ENCODE measurements around the gene SPAG9. TPM values are rescaled to one million over a fixed set of nuclear protein-coding genes. Genes with fewer than 3 reads are reported as not detected.

SPAG9 gene
- total RNA-seq, 1 experiment from 2014 or later, result 78.5 TPM

GRCh38 chr17:51015145-51015558, 105.5 kb downstream of the SPAG9 start:
- Mint-ChIP-seq H3K27ac (ENCODE audit: low read depth, unreplicated experiment) (peak overlapping the region; percentile 14), H3K27me3 (ENCODE audit: insufficient read depth, unreplicated experiment) (no peaks in the 10 kb centered on the region), H3K4me1 (ENCODE audit: insufficient read depth, unreplicated experiment) (peaks cover 7% of the 10 kb centered on the region), H3K36me3 (ENCODE audit: insufficient read depth, unreplicated experiment) (peaks cover 72% of the 10 kb centered on the region), H3K4me3 (ENCODE audit: unreplicated experiment) (no peak overlapping the region), H3K9me3 (ENCODE audit: unreplicated experiment) (no peaks in the 10 kb centered on the region)
- POLR2A ChIA-PET, result interaction anchor here (0.7 to 1.2 kb wide), 5 partner anchors 13 to 106 kb away, joined by 3 to 4 read pairs (median 3); partner anchors contain the start of gene SPAG9
- intact Hi-C loops (cut with micrococcal nuclease), result no loop called here
- BruUV-seq (replicated peaks), result no TSS peak
- TF ChIP-seq CTCF (IDR thresholded peaks at IDR 0.05; ENCODE audit: unreplicated experiment), result no peak
- DNase-seq (ENCODE audit: unreplicated experiment), result no peak
- CTCF ChIA-PET, result interaction anchor here (0.6 to 1.4 kb wide), 4 partner anchors 13 to 149 kb away, joined by 5 to 9 read pairs (median 5); partner anchors contain the start of gene NME1

GRCh38 chr17:51014129-51014528, 106.5 kb downstream of the SPAG9 start:
- Mint-ChIP-seq H3K27ac (ENCODE audit: low read depth, unreplicated experiment) (no peak overlapping the region), H3K36me3 (ENCODE audit: insufficient read depth, unreplicated experiment) (peaks cover 62% of the 10 kb centered on the region), H3K4me1 (ENCODE audit: insufficient read depth, unreplicated experiment) (peaks cover 7% of the 10 kb centered on the region), H3K9me3 (ENCODE audit: unreplicated experiment) (no peaks in the 10 kb centered on the region), H3K4me3 (ENCODE audit: unreplicated experiment) (no peak overlapping the region), H3K27me3 (ENCODE audit: insufficient read depth, unreplicated experiment) (no peaks in the 10 kb centered on the region)
- no peak for DNase-seq (ENCODE audit: unreplicated experiment)
- ChIA-PET POLR2A (interaction anchor here (1.0 to 1.7 kb wide), 5 partner anchors 10 to 107 kb away, joined by 3 to 5 read pairs (median 3); partner anchors contain the start of gene SPAG9), CTCF (interaction anchor here (0.6 to 1.4 kb wide), 4 partner anchors 12 to 163 kb away, joined by 4 to 9 read pairs (median 4); partner anchors contain the start of gene NME1)
- BruUV-seq (replicated peaks), result no TSS peak
- no peak for TF ChIP-seq CTCF (IDR thresholded peaks at IDR 0.05; ENCODE audit: unreplicated experiment)
- intact Hi-C loops (cut with micrococcal nuclease), result no loop called here

GRCh38 chr17:51013322-51013721, 107.3 kb downstream of the SPAG9 start:
- DNase-seq (ENCODE audit: unreplicated experiment), result no peak
- Mint-ChIP-seq H3K27ac (ENCODE audit: low read depth, unreplicated experiment) (no peak overlapping the region), H3K9me3 (ENCODE audit: unreplicated experiment) (no peaks in the 10 kb centered on the region), H3K4me1 (ENCODE audit: insufficient read depth, unreplicated experiment) (peaks cover 7% of the 10 kb centered on the region), H3K27me3 (ENCODE audit: insufficient read depth, unreplicated experiment) (no peaks in the 10 kb centered on the region), H3K36me3 (ENCODE audit: insufficient read depth, unreplicated experiment) (peaks cover 55% of the 10 kb centered on the region), H3K4me3 (ENCODE audit: unreplicated experiment) (no peak overlapping the region)
- TF ChIP-seq CTCF (IDR thresholded peaks at IDR 0.05; ENCODE audit: unreplicated experiment), result no peak
- ChIA-PET POLR2A (interaction anchor here (1.7 kb wide), 1 partner anchor 9 kb away, joined by 5 read pairs; no protein-coding TSS in a partner anchor), CTCF (interaction anchor here (1.0 to 1.4 kb wide), 3 partner anchors 11 to 47 kb away, joined by 3 read pairs; no protein-coding TSS in a partner anchor)
- intact Hi-C loops (cut with micrococcal nuclease), result no loop called here
- BruUV-seq (replicated peaks), result no TSS peak

GRCh38 chr17:51012538-51012937, 108.1 kb downstream of the SPAG9 start:
- H3K27me3 Mint-ChIP-seq (ENCODE audit: insufficient read depth, unreplicated experiment), result no peaks in the 10 kb centered on the region
- H3K4me1 Mint-ChIP-seq (ENCODE audit: insufficient read depth, unreplicated experiment), result peaks cover 7% of the 10 kb centered on the region
- CTCF ChIA-PET, result interaction anchor here (1.0 to 1.4 kb wide), 3 partner anchors 10 to 48 kb away, joined by 3 read pairs; no protein-coding TSS in a partner anchor
- intact Hi-C loops (cut with micrococcal nuclease), result no loop called here
- no TSS peak for BruUV-seq (replicated peaks)
- POLR2A ChIA-PET, result interaction anchor here (1.7 kb wide), 1 partner anchor 8 kb away, joined by 5 read pairs; no protein-coding TSS in a partner anchor
- DNase-seq (ENCODE audit: unreplicated experiment), result no peak
- H3K9me3 Mint-ChIP-seq (ENCODE audit: unreplicated experiment), result no peaks in the 10 kb centered on the region
- TF ChIP-seq CTCF (IDR thresholded peaks at IDR 0.05; ENCODE audit: unreplicated experiment), result no peak
- no peak overlapping the region for H3K4me3 Mint-ChIP-seq (ENCODE audit: unreplicated experiment)
- H3K27ac Mint-ChIP-seq (ENCODE audit: low read depth, unreplicated experiment), result no peak overlapping the region
- H3K36me3 Mint-ChIP-seq (ENCODE audit: insufficient read depth, unreplicated experiment), result peaks cover 50% of the 10 kb centered on the region
